SK-N-SH treated with all-trans-retinoic acid at 6 μM for 48 hours (cell line): Measurements from ENCODE around the gene RCOR1.

Source experiments
- ATAC-seq: fragments of 200-7000 bp; cut with Tn5 transposase; 3 replicates; pipeline ENCODE4 v1.9.1; 2020; ENCODE audit warnings: mild to moderate bottlenecking, moderate library complexity
- ARNTL ChIP-seq: fragments of 450-650 bp; formaldehyde crosslinking; IDR thresholded peaks from 2 replicates; pipeline ENCODE4 v1.5.0; 2020; ENCODE audit warnings: low read depth, mild to moderate bottlenecking, moderate library complexity, borderline replicate concordance
- BACH2 ChIP-seq: fragments of 250-450 bp; sonication (Bioruptor Pico); IDR thresholded peaks from 2 replicates; pipeline ENCODE4 v1.9.0; 2021; ENCODE audit warnings: mild to moderate bottlenecking, borderline replicate concordance
- CREB5 ChIP-seq: fragments of 250-450 bp; sonication (Bioruptor Pico); IDR thresholded peaks from 2 replicates; pipeline ENCODE4 v1.5.1; 2020; ENCODE audit warnings: low read depth, mild to moderate bottlenecking, moderate library complexity
- CSRNP3 ChIP-seq: fragments of 250-450 bp; sonication (Bioruptor Pico); IDR thresholded peaks from 2 replicates; pipeline ENCODE4 v1.5.1; 2021; ENCODE audit warnings: mild to moderate bottlenecking, moderate library complexity
- GLIS3 ChIP-seq: fragments of 250-450 bp; sonication (Bioruptor Pico); IDR thresholded peaks from 2 replicates; pipeline ENCODE4 v1.5.0; 2020; ENCODE audit warnings: mild to moderate bottlenecking, moderate library complexity
- ISL1 ChIP-seq: fragments of 250-450 bp; sonication (Bioruptor Pico); IDR thresholded peaks from 2 replicates; pipeline ENCODE4 v2.1.2; 2022; ENCODE audit warnings: mild to moderate bottlenecking, moderate library complexity
- PATZ1 ChIP-seq: fragments of 250-450 bp; sonication (Bioruptor Pico); IDR thresholded peaks from 2 replicates; pipeline ENCODE4 v1.8.0; 2020; ENCODE audit warnings: mild to moderate bottlenecking, moderate library complexity, borderline replicate concordance
- POU6F1 ChIP-seq: fragments of 250-450 bp; sonication (Bioruptor Pico); IDR thresholded peaks from 2 replicates; pipeline ENCODE4 v1.8.0; 2021; ENCODE audit warnings: low read depth, mild to moderate bottlenecking, moderate library complexity, borderline replicate concordance
- PPARA ChIP-seq: fragments of 250-450 bp; sonication (Bioruptor Pico); IDR thresholded peaks from 2 replicates; pipeline ENCODE4 v1.5.0; 2020; ENCODE audit warnings: mild to moderate bottlenecking, borderline replicate concordance
- RARB ChIP-seq: fragments of 250-450 bp; sonication (Bioruptor Pico); IDR thresholded peaks from 2 replicates; pipeline ENCODE4 v1.8.0; 2021; ENCODE audit warnings: mild to moderate bottlenecking, moderate library complexity
- SNAI2 ChIP-seq: fragments of 250-450 bp; sonication (Bioruptor Pico); IDR thresholded peaks from 2 replicates; pipeline ENCODE4 v1.5.0; 2020; ENCODE audit warnings: mild to moderate bottlenecking, moderate library complexity
- TCF4 ChIP-seq: fragments of 250-450 bp; sonication (Bioruptor Pico); IDR thresholded peaks from 2 replicates; pipeline ENCODE4 v1.8.0; 2021; ENCODE audit warnings: mild to moderate bottlenecking, moderate library complexity, borderline replicate concordance
- TOX ChIP-seq: fragments of 250-450 bp; sonication (Bioruptor Pico); IDR thresholded peaks from 2 replicates; pipeline ENCODE4 v1.8.0; 2021; ENCODE audit warnings: mild to moderate bottlenecking, moderate library complexity, borderline replicate concordance
- TSHZ2 ChIP-seq: fragments of 250-450 bp; sonication (Bioruptor Pico); IDR thresholded peaks from 2 replicates; pipeline ENCODE4 v1.5.0; 2020; ENCODE audit warnings: mild to moderate bottlenecking, moderate library complexity
- ZC3H10 ChIP-seq: fragments of 250-450 bp; sonication (Bioruptor Pico); IDR thresholded peaks from 2 replicates; pipeline ENCODE4 v1.5.1; 2021; ENCODE audit warnings: mild to moderate bottlenecking, moderate library complexity
- ZFP3 ChIP-seq: fragments of 250-450 bp; sonication (Bioruptor Pico); IDR thresholded peaks from 2 replicates; pipeline ENCODE4 v1.5.0; 2020; ENCODE audit warnings: mild to moderate bottlenecking, moderate library complexity
- ZFP30 ChIP-seq: fragments of 450-650 bp; formaldehyde crosslinking; IDR thresholded peaks from 2 replicates; pipeline ENCODE4 v1.5.0; 2022; ENCODE audit warnings: mild to moderate bottlenecking, moderate library complexity
- ZNF565 ChIP-seq: fragments of 450-650 bp; formaldehyde crosslinking; conservative IDR thresholded peaks from 2 replicates; pipeline ENCODE4 v1.5.0; 2020; ENCODE audit warnings: low read depth, mild to moderate bottlenecking, moderate library complexity
- ZNF70 ChIP-seq: fragments of 450-650 bp; formaldehyde crosslinking; IDR thresholded peaks from 2 replicates; pipeline ENCODE4 v1.5.0; 2020; ENCODE audit warnings: mild to moderate bottlenecking, moderate library complexity
- ZNF8 ChIP-seq: fragments of 450-650 bp; formaldehyde crosslinking; IDR thresholded peaks from 2 replicates; pipeline ENCODE4 v1.5.0; 2020; ENCODE audit warnings: mild to moderate bottlenecking, moderate library complexity

RCOR1 gene

GRCh38 chr14:102751088-102751487 lies 158.6 kb downstream of the RCOR1 start:
- no peak for TF ChIP-seq TCF4 (CRISPR knock-in tag)
- no peak for TF ChIP-seq ARNTL (CRISPR knock-in tag)
- no peak for TF ChIP-seq ZNF8 (CRISPR knock-in tag)
- no peak for TF ChIP-seq ZNF70 (CRISPR knock-in tag)
- TF ChIP-seq TSHZ2 (CRISPR knock-in tag), result no peak
- no peak for TF ChIP-seq BACH2
- no peak for TF ChIP-seq ZFP3
- no peak for TF ChIP-seq ZFP30
- TF ChIP-seq PATZ1 (CRISPR knock-in tag), result no peak
- no peak for TF ChIP-seq ZNF565 (CRISPR knock-in tag)
- TF ChIP-seq SNAI2 (CRISPR knock-in tag), result no peak
- no peak for TF ChIP-seq POU6F1
- TF ChIP-seq GLIS3 (CRISPR knock-in tag), result no peak
- no peak for TF ChIP-seq TOX (CRISPR knock-in tag)
- TF ChIP-seq RARB (CRISPR knock-in tag), result no peak
- ATAC-seq, result no peak

- TF ChIP-seq PATZ1 (CRISPR knock-in tag) (no peak), ARNTL (CRISPR knock-in tag) (no peak), ZC3H10 (CRISPR knock-in tag) (no peak), CSRNP3 (CRISPR knock-in tag) (no peak), ZFP30 (no peak), PPARA (CRISPR knock-in tag) (no peak), CREB5 (CRISPR knock-in tag) (no peak), BACH2 (no peak), ZNF565 (CRISPR knock-in tag) (no peak), ISL1 (CRISPR knock-in tag) (no peak)
- ATAC-seq, result no peak
Measured at GRCh38 chr14:102752239-102752847, 159.9 kb downstream of the RCOR1 start.
